H1 (cell line): ENCODE data around the gene NOXO1.
A peak's percentile ranks its signal among the peaks of the same experiment; 100 is the strongest.

Experiments used
- CEBPB ChIP-seq: IDR thresholded peaks from 2 replicates; pipeline ENCODE4 v1.6.1; 2012; ENCODE audit warnings: low read depth, low read length
- EP300 ChIP-seq, 2 experiments: IDR thresholded peaks; 1 replicate in 1 of 2; 2 replicates in 1 of 2; pipeline ENCODE4 v1.6.1; 2011 to 2012; ENCODE audit warnings: low read depth in 2 of 2, low read length in 2 of 2, mild to moderate bottlenecking in 2 of 2, borderline replicate concordance in 1 of 2, inconsistent platforms in 1 of 2, moderate library complexity in 1 of 2
- EZH2 ChIP-seq: fragments of 200-600 bp; sonication (generic); IDR thresholded peaks from 2 replicates; pipeline ENCODE4 v1.7.1; 2012; ENCODE audit warnings: low read depth, mild to moderate bottlenecking, moderate library complexity, low read length, inconsistent platforms; ENCODE audit not compliant: severe bottlenecking
- JUND ChIP-seq: IDR thresholded peaks from 2 replicates; pipeline ENCODE4 v1.6.1; 2011; ENCODE audit warnings: mild to moderate bottlenecking, improper control_type of control experiment, low read length
- MAFK ChIP-seq: IDR thresholded peaks from 2 replicates; pipeline ENCODE4 v1.6.1; 2012; ENCODE audit warnings: low read depth, mild to moderate bottlenecking, improper control_type of control experiment, low read length
- POLR2A ChIP-seq, 2 experiments: IDR thresholded peaks; 1 replicate in 1 of 2; 2 replicates in 1 of 2; pipeline ENCODE4 v1.6.1; 2011; ENCODE audit warnings: low read depth in 2 of 2, low read length in 2 of 2, mild to moderate bottlenecking in 2 of 2; ENCODE audit errors: control extremely low read depth in 1 of 2
- RBBP5 ChIP-seq: IDR thresholded peaks from 2 replicates; pipeline ENCODE4 v1.7.1; 2012; ENCODE audit warnings: low read depth, mild to moderate bottlenecking, inconsistent platforms, low read length, moderate library complexity, borderline replicate concordance
- USF2 ChIP-seq: IDR thresholded peaks from 2 replicates; pipeline ENCODE4 v1.6.1; 2011; ENCODE audit warnings: low read length, improper control_type of control experiment

- TF ChIP-seq RBBP5 (no peak), EP300 (IDR thresholded peaks at IDR 0.05; ENCODE audit: borderline replicate concordance in 1 of 2, low read depth in 2 of 2, low read length in 2 of 2) (no peak), EZH2 (no peak), MAFK (no peak), JUND (no peak), CEBPB (no peak), USF2 (peak; percentile 7; the same call in 1 of the 2 replicates), POLR2A (IDR thresholded peaks at IDR 0.05; ENCODE audit: control extremely low read depth in 1 of 2, low read depth in 2 of 2, low read length in 2 of 2) (peak; percentile 82 to 91)
Observed at GRCh38 chr16:1960665-1961630, 20.3 kb downstream of the NOXO1 start.
